HG03575 (cell line): ENCODE data around the gene ZNF23.

Source experiments
- ATAC-seq: cut with Tn5 transposase; IDR thresholded peaks from one replicate; pipeline ENCODE4 v1.9.1; 2021; ENCODE audit not compliant: unreplicated experiment, insufficient number of reproducible peaks, low FRiP score; ENCODE audit errors: extremely low read depth

The ZNF23 gene

GRCh38 chr16:71431176-71431575 lies 30.9 kb downstream of the ZNF23 start:
- ATAC-seq: no peak

GRCh38 chr16:71430744-71431143 lies 31.3 kb downstream of the ZNF23 start:
- no peak for ATAC-seq

- no peak for ATAC-seq
Observed at GRCh38 chr16:71429581-71429980, 32.5 kb downstream of the ZNF23 start.

- ATAC-seq: no peak
Observed at GRCh38 chr16:71428883-71429282, 33.2 kb downstream of the ZNF23 start.

GRCh38 chr16:71428385-71428784 lies 33.7 kb downstream of the ZNF23 start:
- no peak for ATAC-seq

GRCh38 chr16:71426880-71427615 lies 35.0 kb downstream of the ZNF23 start:
- no peak for ATAC-seq

GRCh38 chr16:71426069-71426879 lies 35.8 kb downstream of the ZNF23 start:
- ATAC-seq: no peak

GRCh38 chr16:71425746-71426068 lies 36.3 kb downstream of the ZNF23 start:
- ATAC-seq: no peak

GRCh38 chr16:71424626-71425025 lies 37.4 kb downstream of the ZNF23 start:
- no peak for ATAC-seq

GRCh38 chr16:71423865-71424264 lies 38.2 kb downstream of the ZNF23 start:
- ATAC-seq: no peak

- ATAC-seq: no peak
Observed at GRCh38 chr16:71423016-71423415, 39.0 kb downstream of the ZNF23 start.

- ATAC-seq: no peak
Observed at GRCh38 chr16:71421911-71422310, 40.1 kb downstream of the ZNF23 start.

- no peak for ATAC-seq
Observed at GRCh38 chr16:71414038-71414437, 48.0 kb downstream of the ZNF23 start.

GRCh38 chr16:71413341-71413740 lies 48.7 kb downstream of the ZNF23 start:
- ATAC-seq: no peak

- ATAC-seq: no peak
Observed at GRCh38 chr16:71412270-71413160, 49.5 kb downstream of the ZNF23 start.

GRCh38 chr16:71410146-71410545 lies 51.9 kb downstream of the ZNF23 start:
- no peak for ATAC-seq

- ATAC-seq: no peak
Observed at GRCh38 chr16:71409011-71409775, 52.9 kb downstream of the ZNF23 start.

- ATAC-seq: no peak
Observed at GRCh38 chr16:71408536-71408935, 53.5 kb downstream of the ZNF23 start.

GRCh38 chr16:71407731-71408130 lies 54.3 kb downstream of the ZNF23 start:
- ATAC-seq: no peak
